Thyroid gland (tissue), 4 donors: ENCODE measurements around the gene FOXP2.

Experiments used
- POLR2A ChIP-seq, 2 donors: fragments of 450-650 bp; IDR thresholded peaks; one replicate each; pipeline ENCODE4 v1.6.1; 2017; ENCODE audit warnings: antibody characterized with exemption in 2 of 2, mild to moderate bottlenecking in 2 of 2, moderate library complexity in 1 of 2
- TF ChIP-seq, protein P1 (sequence below), 6 experiments: fragments of 200-600 bp in 3 of 6; fragments of 450-650 bp in 3 of 6; sonication (generic) in 3 of 6; IDR thresholded peaks; one replicate each; pipeline ENCODE4 v1.5.1; 2016 to 2019; ENCODE audit warnings: antibody characterized with exemption in 6 of 6, mild to moderate bottlenecking in 2 of 6, inconsistent platforms in 1 of 6, moderate library complexity in 1 of 6

DNA sequence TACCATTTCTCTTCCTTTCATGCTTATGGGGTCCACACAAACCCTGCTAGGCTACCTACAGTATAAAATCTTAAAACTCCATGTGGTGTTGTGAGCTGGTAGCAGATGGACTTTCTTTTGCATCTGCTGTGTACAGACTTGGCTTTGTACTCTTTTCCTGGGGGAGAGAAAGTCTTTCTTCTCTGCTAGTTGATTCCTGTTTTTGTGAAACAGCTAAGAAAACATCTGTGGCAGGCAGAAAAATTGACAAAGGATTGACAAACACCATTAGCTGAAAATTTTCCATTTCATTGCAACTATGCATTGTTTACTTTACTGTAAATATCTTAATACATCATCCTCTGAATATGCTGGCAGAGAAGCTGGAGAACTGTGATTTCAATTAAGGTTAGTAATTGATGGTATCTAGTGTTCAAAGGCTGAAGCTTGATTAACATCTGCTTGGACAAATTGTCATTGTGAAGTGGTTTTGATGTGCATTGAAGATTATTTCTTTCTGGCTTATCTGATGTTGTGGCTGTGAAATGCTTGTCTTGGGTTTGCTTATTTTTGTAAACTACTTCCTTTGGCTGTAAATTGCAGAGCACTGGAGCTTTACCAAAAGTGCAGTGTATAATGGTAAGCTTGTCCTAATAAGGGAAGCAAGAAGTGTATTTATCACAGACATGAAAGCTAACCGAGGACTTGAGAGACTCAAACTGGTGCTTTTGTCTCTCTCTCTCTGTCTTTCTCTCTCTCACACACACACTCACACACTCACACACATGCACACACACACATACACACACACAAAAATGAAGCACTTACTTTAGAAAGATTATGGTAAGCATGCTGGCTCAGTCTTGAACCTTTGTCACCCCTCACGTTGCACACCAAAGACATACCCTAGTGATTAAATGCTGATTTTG, at the start of gene FOXP2:
- TF ChIP-seq, protein P1, sequence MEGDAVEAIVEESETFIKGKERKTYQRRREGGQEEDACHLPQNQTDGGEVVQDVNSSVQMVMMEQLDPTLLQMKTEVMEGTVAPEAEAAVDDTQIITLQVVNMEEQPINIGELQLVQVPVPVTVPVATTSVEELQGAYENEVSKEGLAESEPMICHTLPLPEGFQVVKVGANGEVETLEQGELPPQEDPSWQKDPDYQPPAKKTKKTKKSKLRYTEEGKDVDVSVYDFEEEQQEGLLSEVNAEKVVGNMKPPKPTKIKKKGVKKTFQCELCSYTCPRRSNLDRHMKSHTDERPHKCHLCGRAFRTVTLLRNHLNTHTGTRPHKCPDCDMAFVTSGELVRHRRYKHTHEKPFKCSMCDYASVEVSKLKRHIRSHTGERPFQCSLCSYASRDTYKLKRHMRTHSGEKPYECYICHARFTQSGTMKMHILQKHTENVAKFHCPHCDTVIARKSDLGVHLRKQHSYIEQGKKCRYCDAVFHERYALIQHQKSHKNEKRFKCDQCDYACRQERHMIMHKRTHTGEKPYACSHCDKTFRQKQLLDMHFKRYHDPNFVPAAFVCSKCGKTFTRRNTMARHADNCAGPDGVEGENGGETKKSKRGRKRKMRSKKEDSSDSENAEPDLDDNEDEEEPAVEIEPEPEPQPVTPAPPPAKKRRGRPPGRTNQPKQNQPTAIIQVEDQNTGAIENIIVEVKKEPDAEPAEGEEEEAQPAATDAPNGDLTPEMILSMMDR (IDR thresholded peaks at IDR 0.05), result no peak
- TF ChIP-seq POLR2A (IDR thresholded peaks at IDR 0.05), result peak in 1 of 2 donors; percentile 8
